Erythroblast (primary cell): ENCODE results near the gene MPST.

Experiments used
- DNase-seq, 2 experiments: peaks; one replicate each; lab custom pipeline; 2025; lab: John Stamatoyannopoulos, UW
- GATA1 ChIP-seq: IDR thresholded peaks from 2 replicates; pipeline ENCODE4 v1.6.1; 2011; ENCODE audit warnings: low read depth, mild to moderate bottlenecking, control low read depth, low read length, moderate library complexity
- POLR2A ChIP-seq: IDR thresholded peaks from 2 replicates; pipeline ENCODE4 v1.6.1; 2011; ENCODE audit warnings: mild to moderate bottlenecking, low read length

Gene MPST

DNA sequence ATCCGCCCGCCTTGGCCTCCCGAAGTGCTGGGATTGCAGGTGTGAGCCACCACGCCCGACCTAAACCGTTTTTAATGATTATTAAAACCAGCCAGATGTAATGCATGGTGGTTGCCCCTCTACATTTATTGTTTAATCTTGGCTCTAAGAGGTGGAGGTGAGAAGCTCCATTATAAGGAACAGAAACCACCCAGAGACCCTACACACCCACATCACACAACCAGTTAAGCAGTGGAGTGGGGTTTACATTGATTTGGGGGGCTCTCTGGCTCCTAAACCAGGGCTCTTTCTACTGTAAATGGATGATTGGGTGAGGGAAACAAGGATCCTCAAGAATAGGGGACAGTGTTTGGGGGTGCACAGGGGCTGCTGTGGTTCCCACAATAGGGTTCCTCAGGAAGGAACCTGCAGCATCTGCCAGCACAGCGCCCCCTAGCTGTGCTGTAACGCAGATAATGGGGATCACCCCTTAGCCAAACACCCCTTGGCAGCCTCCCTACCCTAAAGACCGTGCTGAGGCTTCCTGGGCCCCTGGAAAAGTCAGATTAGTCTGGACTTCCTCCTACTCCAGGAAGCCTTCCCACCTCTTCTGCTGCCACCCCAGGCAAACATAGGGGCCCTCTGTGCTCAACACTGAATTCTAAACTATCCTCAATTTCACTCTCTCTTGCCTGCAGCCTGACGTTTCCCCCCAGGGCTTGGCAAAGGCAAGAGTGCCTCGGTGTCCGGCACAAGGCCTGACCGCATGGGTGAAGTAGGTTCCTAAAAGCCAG, 2.4 kb downstream of the MPST start:
- TF ChIP-seq POLR2A (no peak), GATA1 (no peak)
- peak; percentile 81 to 87 for DNase-seq

- DNase-seq: no peak
- TF ChIP-seq GATA1: no peak
These were observed 3.2 kb downstream of the MPST start for GRCh38 chr22:37022483-37023337.

- no peak for TF ChIP-seq GATA1
- TF ChIP-seq POLR2A: no peak
- no peak for DNase-seq
These were observed 4.3 kb downstream of the MPST start for GRCh38 chr22:37023743-37024338.

GRCh38 chr22:37024339-37025157, 5.0 kb downstream of the MPST start:
- no peak for TF ChIP-seq GATA1
- no peak for TF ChIP-seq POLR2A
- no peak for DNase-seq

DNA sequence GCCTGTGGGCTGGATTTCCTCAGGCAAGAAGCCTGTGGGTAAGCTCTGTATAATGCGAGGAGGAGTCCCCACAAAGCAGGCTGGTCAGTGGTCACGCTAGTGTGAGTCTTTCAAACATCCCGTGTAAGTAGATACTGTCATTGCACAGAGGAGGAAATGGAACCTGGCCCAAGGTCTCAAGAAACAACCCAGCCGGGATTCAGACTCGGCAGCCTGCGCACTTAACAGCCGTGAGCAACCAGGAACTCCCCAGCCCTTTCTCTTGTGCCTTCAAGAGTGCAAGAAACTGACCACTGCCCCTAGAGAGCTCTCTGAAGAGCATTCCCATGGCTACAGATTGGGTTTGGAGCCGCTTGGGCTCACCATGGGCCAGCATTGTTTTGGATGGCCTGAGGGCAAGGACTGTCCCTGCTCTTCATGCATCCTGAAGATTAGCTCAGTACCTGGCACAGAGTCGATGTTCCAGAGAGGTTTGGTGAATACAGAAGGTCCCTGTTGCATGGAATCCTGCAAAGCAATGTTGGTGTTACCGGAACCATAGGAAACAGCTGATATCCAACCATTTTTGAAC, 6.0 kb downstream of the MPST start:
- TF ChIP-seq GATA1 (no peak), POLR2A (no peak)
- no peak for DNase-seq

DNA sequence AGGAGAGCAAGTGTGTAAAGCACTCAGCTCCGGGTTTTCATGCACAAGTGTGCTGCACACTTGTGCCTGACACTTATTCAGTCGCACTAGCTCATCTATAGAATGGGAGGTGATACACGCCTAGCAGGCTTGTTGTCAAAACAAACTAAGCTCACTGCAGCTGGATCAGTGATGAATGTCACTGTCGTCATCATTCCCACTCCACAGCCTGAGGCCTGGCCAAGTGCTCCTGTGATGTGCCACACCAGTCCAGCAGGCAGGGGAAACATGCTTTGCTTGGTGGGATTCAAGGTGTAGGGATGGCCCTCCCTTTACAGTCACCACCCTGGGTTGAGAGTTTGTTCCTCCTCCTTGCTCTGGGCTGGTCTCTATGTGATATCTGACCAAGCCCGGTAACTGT, 6.8 kb downstream of the MPST start:
- TF ChIP-seq GATA1: no peak
- TF ChIP-seq POLR2A: no peak
- no peak for DNase-seq

GRCh38 chr22:37027556-37027955, 8.0 kb downstream of the MPST start:
- no peak for DNase-seq
- no peak for TF ChIP-seq POLR2A
- TF ChIP-seq GATA1: no peak

DNA sequence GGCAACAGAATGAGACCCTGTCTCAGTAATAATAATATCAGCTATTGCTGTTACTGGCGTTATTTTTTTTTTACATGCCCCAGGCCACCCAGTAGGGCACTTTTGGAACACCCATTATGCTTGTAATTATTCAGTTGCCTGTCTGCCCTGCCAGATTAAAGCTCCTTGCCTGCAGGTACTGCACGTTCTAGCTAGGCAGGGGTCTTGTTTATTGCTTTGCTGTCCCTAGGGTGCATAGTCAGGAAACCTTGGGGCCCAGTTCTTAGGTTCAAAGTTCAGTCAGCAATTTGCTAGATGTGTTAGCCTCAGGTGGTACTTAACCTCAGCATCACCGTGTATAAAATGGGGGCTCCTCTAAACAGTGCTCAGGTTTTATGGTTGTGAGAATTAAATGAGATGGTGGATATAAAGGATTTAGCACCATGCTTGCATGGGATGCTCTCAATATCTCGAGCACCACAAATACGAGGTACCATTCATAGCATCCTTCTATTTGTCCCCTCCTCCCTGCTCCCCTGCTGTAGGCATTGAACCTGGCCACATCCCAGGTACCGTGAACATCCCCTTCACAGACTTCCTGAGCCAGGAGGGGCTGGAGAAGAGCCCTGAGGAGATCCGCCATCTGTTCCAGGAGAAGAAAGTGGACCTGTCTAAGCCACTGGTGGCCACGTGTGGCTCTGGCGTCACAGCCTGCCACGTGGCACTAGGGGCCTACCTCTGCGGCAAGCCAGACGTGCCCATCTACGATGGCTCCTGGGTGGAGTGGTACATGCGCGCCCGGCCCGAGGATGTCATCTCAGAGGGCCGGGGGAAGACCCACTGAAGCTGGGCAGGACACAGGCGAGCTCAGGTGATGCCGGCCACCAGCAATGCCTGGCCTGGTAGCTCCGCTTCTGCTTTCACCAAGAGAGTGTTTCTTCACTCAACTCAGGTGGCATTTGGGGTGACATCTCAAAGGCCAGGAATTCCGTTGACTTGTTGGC, 9.4 kb downstream of the MPST start:
- no peak for DNase-seq
- no peak for TF ChIP-seq POLR2A
- TF ChIP-seq GATA1: no peak

DNA sequence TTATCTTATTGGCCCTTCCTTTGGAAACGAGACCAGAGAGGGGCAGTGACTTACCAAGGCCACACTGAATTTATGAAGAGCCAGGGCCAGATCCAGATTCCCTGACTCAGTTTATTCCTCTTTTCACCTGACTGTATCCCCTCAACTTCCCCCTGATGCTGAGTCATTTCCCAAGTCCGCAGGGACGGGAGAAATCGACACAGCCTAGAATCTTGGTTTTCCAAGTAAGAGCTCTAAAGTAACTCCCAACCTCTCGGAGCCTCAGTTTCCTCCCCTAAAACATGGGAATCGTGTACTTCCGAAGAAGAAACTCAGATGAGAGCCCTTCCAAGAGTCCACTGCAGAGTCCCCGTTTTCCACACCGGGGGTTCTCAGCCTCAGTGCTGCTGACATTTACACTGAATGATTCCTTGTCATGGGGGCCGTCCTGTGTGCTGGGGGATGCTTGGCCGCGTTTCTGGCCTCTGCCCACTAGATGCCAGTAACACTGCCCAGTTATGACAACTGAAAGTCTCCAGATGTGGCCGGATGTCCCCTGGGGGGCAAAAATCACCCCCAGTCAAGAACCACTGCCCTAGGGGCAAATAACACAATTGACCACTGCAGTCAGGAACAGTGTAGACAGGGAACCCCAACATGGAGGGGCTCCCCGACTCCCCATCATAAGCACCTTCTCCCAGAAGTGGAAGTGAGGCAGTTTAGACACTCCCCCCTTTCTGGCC, 11.2 kb downstream of the MPST start:
- TF ChIP-seq GATA1: no peak
- TF ChIP-seq POLR2A: no peak
- DNase-seq: no peak

DNA sequence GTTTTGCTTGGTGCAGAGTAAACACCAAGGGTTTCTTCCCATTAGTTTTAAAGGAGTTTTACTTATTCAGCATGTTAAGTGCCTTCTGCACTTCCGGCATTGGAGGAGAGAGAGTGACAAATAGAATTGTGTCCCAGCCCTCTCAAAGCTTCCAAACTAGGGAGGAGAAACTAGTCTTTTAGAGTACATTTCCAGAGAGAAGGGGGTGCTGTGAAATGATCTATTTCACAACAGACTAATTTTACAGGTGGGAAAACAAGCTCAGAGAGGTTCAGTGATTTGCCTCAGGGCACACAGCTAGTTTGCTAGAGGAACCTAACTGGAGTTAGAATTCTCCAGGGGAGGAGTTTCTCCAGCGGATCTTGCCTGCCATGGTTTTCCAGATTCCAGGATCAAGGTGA, 12.6 kb downstream of the MPST start:
- no peak for DNase-seq
- TF ChIP-seq POLR2A (no peak), GATA1 (no peak)
